ENCODE data around the gene FEZ2. TPM values are rescaled to one million over a fixed set of nuclear protein-coding genes. Genes with fewer than 3 reads are reported as not detected.

FEZ2 gene
- total RNA-seq, 1 experiment from 2014 or later = 51.1 TPM

DNA sequence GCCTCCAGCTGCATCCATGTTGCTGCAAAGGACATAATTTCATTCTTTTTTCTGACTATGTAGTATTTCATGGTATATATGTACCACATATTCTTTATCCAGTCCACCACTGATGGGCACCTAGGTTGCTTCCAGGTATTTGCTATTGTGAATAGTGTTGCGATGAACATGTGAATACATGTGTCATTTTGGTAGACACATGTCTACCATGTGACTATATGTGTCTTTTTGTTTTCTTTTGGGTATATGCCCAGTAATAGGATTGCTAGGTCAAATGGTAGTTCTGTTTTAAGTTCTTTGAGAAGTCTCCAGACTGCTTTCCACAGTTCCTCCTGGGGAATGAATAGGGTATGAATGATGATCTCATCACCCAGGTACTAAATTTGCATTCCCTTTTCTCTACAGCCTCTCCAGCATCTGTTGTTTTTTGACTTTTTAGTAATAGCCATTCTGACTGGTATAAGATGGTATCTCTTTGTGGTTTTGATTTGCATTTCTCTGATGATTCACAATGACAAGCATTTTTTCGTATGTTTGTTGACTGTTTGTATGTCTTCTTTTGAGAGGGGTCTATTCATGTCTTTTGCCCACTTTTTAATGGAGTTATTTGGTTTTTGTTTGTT is 35.6 kb upstream of the FEZ2 start:
- no peak for TF ChIP-seq SIN3A (IDR thresholded peaks at IDR 0.05; ENCODE audit: borderline replicate concordance, insufficient read depth, low read depth, low read length)
- TF ChIP-seq, protein P1, sequence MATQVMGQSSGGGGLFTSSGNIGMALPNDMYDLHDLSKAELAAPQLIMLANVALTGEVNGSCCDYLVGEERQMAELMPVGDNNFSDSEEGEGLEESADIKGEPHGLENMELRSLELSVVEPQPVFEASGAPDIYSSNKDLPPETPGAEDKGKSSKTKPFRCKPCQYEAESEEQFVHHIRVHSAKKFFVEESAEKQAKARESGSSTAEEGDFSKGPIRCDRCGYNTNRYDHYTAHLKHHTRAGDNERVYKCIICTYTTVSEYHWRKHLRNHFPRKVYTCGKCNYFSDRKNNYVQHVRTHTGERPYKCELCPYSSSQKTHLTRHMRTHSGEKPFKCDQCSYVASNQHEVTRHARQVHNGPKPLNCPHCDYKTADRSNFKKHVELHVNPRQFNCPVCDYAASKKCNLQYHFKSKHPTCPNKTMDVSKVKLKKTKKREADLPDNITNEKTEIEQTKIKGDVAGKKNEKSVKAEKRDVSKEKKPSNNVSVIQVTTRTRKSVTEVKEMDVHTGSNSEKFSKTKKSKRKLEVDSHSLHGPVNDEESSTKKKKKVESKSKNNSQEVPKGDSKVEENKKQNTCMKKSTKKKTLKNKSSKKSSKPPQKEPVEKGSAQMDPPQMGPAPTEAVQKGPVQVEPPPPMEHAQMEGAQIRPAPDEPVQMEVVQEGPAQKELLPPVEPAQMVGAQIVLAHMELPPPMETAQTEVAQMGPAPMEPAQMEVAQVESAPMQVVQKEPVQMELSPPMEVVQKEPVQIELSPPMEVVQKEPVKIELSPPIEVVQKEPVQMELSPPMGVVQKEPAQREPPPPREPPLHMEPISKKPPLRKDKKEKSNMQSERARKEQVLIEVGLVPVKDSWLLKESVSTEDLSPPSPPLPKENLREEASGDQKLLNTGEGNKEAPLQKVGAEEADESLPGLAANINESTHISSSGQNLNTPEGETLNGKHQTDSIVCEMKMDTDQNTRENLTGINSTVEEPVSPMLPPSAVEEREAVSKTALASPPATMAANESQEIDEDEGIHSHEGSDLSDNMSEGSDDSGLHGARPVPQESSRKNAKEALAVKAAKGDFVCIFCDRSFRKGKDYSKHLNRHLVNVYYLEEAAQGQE (IDR thresholded peaks at IDR 0.05; ENCODE audit: insufficient read depth in 1 of 2, low read depth in 2 of 2, low read length in 1 of 2) = no peak
- CTCF ChIA-PET = no interaction called here
- no peaks in the 10 kb centered on the region for H3K36me3 ChIP-seq (ENCODE audit: control insufficient read depth, insufficient read depth, low read length)
- no TSS peak for BruUV-seq (replicated peaks)
- no peaks in the 10 kb centered on the region; the same call in 1 of the 2 replicates for H3K9me3 ChIP-seq (ENCODE audit: control insufficient read depth, insufficient read depth, low read depth, low read length)
- no peak overlapping the region for H3K27ac ChIP-seq (ENCODE audit: low read length)
- no peak overlapping the region for H3K4me3 ChIP-seq (ENCODE audit: low read depth in 2 of 2, low read length in 2 of 2)
- DNase-seq (ENCODE audit: low read depth, low spot score) = no peak
- POLR2A ChIA-PET = no interaction called here
- no peaks in the 10 kb centered on the region for H3K4me1 ChIP-seq (ENCODE audit: control insufficient read depth, insufficient read depth, low read length)
- no peaks in the 10 kb centered on the region for H3K27me3 ChIP-seq (ENCODE audit: control insufficient read depth, insufficient read depth, low read length)
- intact Hi-C loops (cut with micrococcal nuclease; ENCODE audit: unreplicated experiment) = no loop called here
- in situ Hi-C loops (cut with HindIII; ENCODE audit: low pct_unique_long_range_greater_than_20kb, low sequenced_read_pairs) = no loop called here
- no peak for ATAC-seq

DNA sequence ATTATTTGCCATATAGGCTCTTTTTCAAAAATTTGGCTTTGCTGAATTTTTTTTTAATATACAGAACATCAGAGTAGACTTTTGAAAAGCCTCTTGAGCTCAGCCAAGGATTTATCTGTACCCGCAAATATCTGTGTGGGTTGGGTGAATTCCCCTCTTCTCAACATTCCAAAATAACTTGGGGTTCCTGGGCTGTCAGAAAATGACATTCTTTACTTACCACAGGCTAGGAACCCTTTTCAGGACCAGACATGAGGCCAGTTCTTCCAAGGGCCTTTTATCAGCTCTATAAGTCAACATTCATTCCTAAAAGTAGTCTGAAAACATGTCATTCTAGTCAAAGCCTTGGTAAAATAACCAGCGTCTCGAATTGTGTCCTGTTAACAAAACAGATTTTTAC is 28.8 kb upstream of the FEZ2 start:
- no TSS peak for BruUV-seq (replicated peaks)
- no peaks in the 10 kb centered on the region for H3K36me3 ChIP-seq (ENCODE audit: control insufficient read depth, insufficient read depth, low read length)
- intact Hi-C loops (cut with micrococcal nuclease; ENCODE audit: unreplicated experiment) (no loop called here), in situ Hi-C loops (cut with HindIII; ENCODE audit: low pct_unique_long_range_greater_than_20kb, low sequenced_read_pairs) (no loop called here)
- no peaks in the 10 kb centered on the region for H3K27me3 ChIP-seq (ENCODE audit: control insufficient read depth, insufficient read depth, low read length)
- TF ChIP-seq SIN3A (IDR thresholded peaks at IDR 0.05; ENCODE audit: borderline replicate concordance, insufficient read depth, low read depth, low read length) (no peak), TCF7L2 (IDR thresholded peaks at IDR 0.05; ENCODE audit: low read depth, low read length) (no peak), POLR2AphosphoS5 (IDR thresholded peaks at IDR 0.05; ENCODE audit: low read depth, low read length) (no peak)
- TF ChIP-seq, protein P2, sequence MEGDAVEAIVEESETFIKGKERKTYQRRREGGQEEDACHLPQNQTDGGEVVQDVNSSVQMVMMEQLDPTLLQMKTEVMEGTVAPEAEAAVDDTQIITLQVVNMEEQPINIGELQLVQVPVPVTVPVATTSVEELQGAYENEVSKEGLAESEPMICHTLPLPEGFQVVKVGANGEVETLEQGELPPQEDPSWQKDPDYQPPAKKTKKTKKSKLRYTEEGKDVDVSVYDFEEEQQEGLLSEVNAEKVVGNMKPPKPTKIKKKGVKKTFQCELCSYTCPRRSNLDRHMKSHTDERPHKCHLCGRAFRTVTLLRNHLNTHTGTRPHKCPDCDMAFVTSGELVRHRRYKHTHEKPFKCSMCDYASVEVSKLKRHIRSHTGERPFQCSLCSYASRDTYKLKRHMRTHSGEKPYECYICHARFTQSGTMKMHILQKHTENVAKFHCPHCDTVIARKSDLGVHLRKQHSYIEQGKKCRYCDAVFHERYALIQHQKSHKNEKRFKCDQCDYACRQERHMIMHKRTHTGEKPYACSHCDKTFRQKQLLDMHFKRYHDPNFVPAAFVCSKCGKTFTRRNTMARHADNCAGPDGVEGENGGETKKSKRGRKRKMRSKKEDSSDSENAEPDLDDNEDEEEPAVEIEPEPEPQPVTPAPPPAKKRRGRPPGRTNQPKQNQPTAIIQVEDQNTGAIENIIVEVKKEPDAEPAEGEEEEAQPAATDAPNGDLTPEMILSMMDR (IDR thresholded peaks at IDR 0.05) = no peak
- TF ChIP-seq, protein P1 (IDR thresholded peaks at IDR 0.05; ENCODE audit: insufficient read depth in 1 of 2, low read depth in 2 of 2, low read length in 1 of 2) = no peak
- no peak overlapping the region for H3K4me3 ChIP-seq (ENCODE audit: low read depth in 2 of 2, low read length in 2 of 2)
- H3K27ac ChIP-seq (ENCODE audit: low read length) = no peak overlapping the region
- peaks cover 9% of the 10 kb centered on the region; the same call in 1 of the 2 replicates for H3K9me3 ChIP-seq (ENCODE audit: control insufficient read depth, insufficient read depth, low read depth, low read length)
- no peaks in the 10 kb centered on the region for H3K4me1 ChIP-seq (ENCODE audit: control insufficient read depth, insufficient read depth, low read length)
- DNase-seq (ENCODE audit: low read depth, low spot score) = no peak
- ChIA-PET POLR2A (no interaction called here), CTCF (no interaction called here)
- no peak for ATAC-seq

Data from Panc1 (cell line).